Esophagus squamous epithelium (tissue), 5 donors: ENCODE data around the gene SH3GLB2. TPM values are rescaled to one million over a fixed set of nuclear protein-coding genes. Genes with fewer than 3 reads are reported as not detected.
A peak's percentile ranks its signal among the peaks of the same experiment; 100 is the strongest.

ENCODE experiments used
- DNase-seq: peaks from one replicate; lab custom pipeline; 2025; lab: John Stamatoyannopoulos, UW
- H3K27ac ChIP-seq, 4 donors: fragments of 200-600 bp; sonication (generic); one replicate each; pipeline ENCODE4 v1.5.1; 2016 to 2019; ENCODE audit warnings: mild to moderate bottlenecking in 1 of 4
- H3K27me3 ChIP-seq, 4 donors: fragments of 200-600 bp; sonication (generic); 1 replicate in 3 of 4; 2 replicates in 1 of 4; pipeline versions ENCODE4 v1.5.1 to v1.6.0; 2017 to 2021; ENCODE audit warnings: antibody characterized with exemption in 1 of 4
- H3K36me3 ChIP-seq, 3 donors: fragments of 200-600 bp; sonication (generic); one replicate each; pipeline ENCODE4 v1.5.1; 2016 to 2019
- H3K4me1 ChIP-seq, 3 donors: fragments of 200-600 bp; sonication (generic); one replicate each; pipeline ENCODE4 v1.5.1; 2017 to 2019
- H3K4me3 ChIP-seq, 4 donors: fragments of 200-600 bp; sonication (generic); 1 replicate in 3 of 4; 2 replicates in 1 of 4; pipeline ENCODE4 v1.5.1; 2016 to 2019; ENCODE audit warnings: mild to moderate bottlenecking in 2 of 4, moderate library complexity in 1 of 4
- H3K9me3 ChIP-seq, 3 donors: fragments of 200-600 bp; sonication (generic); one replicate each; pipeline ENCODE4 v1.5.1; 2016 to 2019
- CTCF ChIP-seq, 6 experiments: fragments of 450-650 bp in 4 of 6; fragments of 200-600 bp in 2 of 6; sonication (generic) in 2 of 6; IDR thresholded peaks; one replicate each; pipeline ENCODE4 v1.5.1; 2016 to 2019; ENCODE audit warnings: antibody characterized with exemption in 6 of 6, mild to moderate bottlenecking in 4 of 6, moderate library complexity in 4 of 6
- POLR2A ChIP-seq, 4 donors: fragments of 450-650 bp; IDR thresholded peaks; one replicate each; pipeline ENCODE4 v1.6.1; 2017; ENCODE audit warnings: antibody characterized with exemption in 4 of 4, mild to moderate bottlenecking in 4 of 4, moderate library complexity in 3 of 4
- WGBS, 2 donors: methylation state at CpG; one replicate each; pipeline ENCODE4 v1.1.5; 2018; 5-methylcytosine and 5-hydroxymethylcytosine counted together
- intact Hi-C: fragments of 100-400 bp; cut with DNase I; formaldehyde crosslinking; loops from one replicate; pipeline ENCODE4 v1.15.0; 2022
- total RNA-seq, 4 donors: library from RNA; depleted of rRNA; stranded (reverse); fragments of >200 nt; gene quantifications; one replicate each; pipeline ENCODE4 v1.1.0, GENCODE V29; 2016
- donor health status: DM: yes; HTN: yes; CAD: no.

The SH3GLB2 gene
- total RNA-seq, 4 donors from 2014 or later = 70.3 to 169 (median 113) TPM

GRCh38 chr9:129022037-129022436 is 6.1 kb downstream of the SH3GLB2 start:
- intact Hi-C loops = no loop called here
- H3K27me3 ChIP-seq = no peaks in the 10 kb centered on the region
- DNase-seq = no peak
- H3K4me3 ChIP-seq = no peak overlapping the region
- H3K9me3 ChIP-seq = no peaks in the 10 kb centered on the region
- TF ChIP-seq POLR2A (IDR thresholded peaks at IDR 0.05) = no peak
- no peak for TF ChIP-seq CTCF (IDR thresholded peaks at IDR 0.05)
- 80 to 91% methylated on average over 6 of the region's 9 CpGs for WGBS, 2 donors
- H3K27ac ChIP-seq = peak overlapping the region in 3 of 4 donors; percentile 17 to 62 (median 46)
- peaks cover 0 to 42% (median 0%) of the 10 kb centered on the region in 3 donors for H3K36me3 ChIP-seq
- H3K4me1 ChIP-seq = peaks cover 22 to 50% (median 24%) of the 10 kb centered on the region in 3 donors

GRCh38 chr9:129021091-129021490 is 7.0 kb downstream of the SH3GLB2 start:
- Histone ChIP-seq H3K9me3 (no peaks in the 10 kb centered on the region), H3K4me3 (no peak overlapping the region), H3K4me1 (peaks cover 13 to 41% (median 14%) of the 10 kb centered on the region in 3 donors), H3K27ac (peak overlapping the region in 2 of 4 donors; percentile 2 to 38), H3K36me3 (peaks cover 0 to 49% (median 0%) of the 10 kb centered on the region in 3 donors), H3K27me3 (no peaks in the 10 kb centered on the region)
- no peak for DNase-seq
- intact Hi-C loops = no loop called here
- TF ChIP-seq CTCF (IDR thresholded peaks at IDR 0.05) = no peak
- no peak for TF ChIP-seq POLR2A (IDR thresholded peaks at IDR 0.05)
- 50 to 67% methylated on average over 8 of the region's 8 CpGs for WGBS, 2 donors

GRCh38 chr9:129014608-129015007 is 13.5 kb downstream of the SH3GLB2 start:
- Histone ChIP-seq H3K27ac (no peak overlapping the region), H3K4me3 (no peak overlapping the region), H3K36me3 (peaks cover 28 to 98% (median 40%) of the 10 kb centered on the region in 3 donors), H3K9me3 (no peaks in the 10 kb centered on the region), H3K27me3 (no peaks in the 10 kb centered on the region), H3K4me1 (no peaks in the 10 kb centered on the region)
- 82 to 92% methylated on average over 6 to 8 of the region's 8 CpGs for WGBS, 2 donors
- TF ChIP-seq CTCF (IDR thresholded peaks at IDR 0.05) = no peak
- no peak for TF ChIP-seq POLR2A (IDR thresholded peaks at IDR 0.05)
- intact Hi-C loops = no loop called here
- DNase-seq = no peak

- Histone ChIP-seq H3K9me3 (no peaks in the 10 kb centered on the region), H3K4me1 (no peaks in the 10 kb centered on the region), H3K36me3 (peaks cover 29 to 98% (median 44%) of the 10 kb centered on the region in 3 donors), H3K27me3 (no peaks in the 10 kb centered on the region), H3K4me3 (no peak overlapping the region), H3K27ac (no peak overlapping the region)
- no peak for DNase-seq
- no CpG with 5 or more reads among the region's 11 CpGs for WGBS, 2 donors
- TF ChIP-seq POLR2A (IDR thresholded peaks at IDR 0.05) (no peak), CTCF (IDR thresholded peaks at IDR 0.05) (no peak)
- intact Hi-C loops = no loop called here
Observed at GRCh38 chr9:129014124-129014523, 14.0 kb downstream of the SH3GLB2 start.

- Histone ChIP-seq H3K4me1 (no peaks in the 10 kb centered on the region), H3K9me3 (no peaks in the 10 kb centered on the region), H3K36me3 (peaks cover 34 to 98% (median 44%) of the 10 kb centered on the region in 3 donors), H3K27ac (no peak overlapping the region), H3K27me3 (no peaks in the 10 kb centered on the region), H3K4me3 (no peak overlapping the region)
- WGBS, 2 donors = 91% methylated on average over 4 of the region's 11 CpGs; no CpG with 5 or more reads in 1 of the 2 donors
- TF ChIP-seq CTCF (IDR thresholded peaks at IDR 0.05) = no peak
- no peak for TF ChIP-seq POLR2A (IDR thresholded peaks at IDR 0.05)
- intact Hi-C loops = no loop called here
- DNase-seq = no peak
Observed at GRCh38 chr9:129013674-129014073, 14.5 kb downstream of the SH3GLB2 start.
